HG03064 (cell line): ENCODE measurements around the gene SAMD1.
"Not testable (repeated sequence)": the region's sequence is repeated elsewhere in the genome, so short reads cannot be mapped to it uniquely, and the experiment has no call there.

Source experiments
- ATAC-seq: cut with Tn5 transposase; IDR thresholded peaks from one replicate; pipeline ENCODE4 v1.9.1; 2021; ENCODE audit warnings: low read depth; ENCODE audit not compliant: unreplicated experiment

The SAMD1 gene

DNA sequence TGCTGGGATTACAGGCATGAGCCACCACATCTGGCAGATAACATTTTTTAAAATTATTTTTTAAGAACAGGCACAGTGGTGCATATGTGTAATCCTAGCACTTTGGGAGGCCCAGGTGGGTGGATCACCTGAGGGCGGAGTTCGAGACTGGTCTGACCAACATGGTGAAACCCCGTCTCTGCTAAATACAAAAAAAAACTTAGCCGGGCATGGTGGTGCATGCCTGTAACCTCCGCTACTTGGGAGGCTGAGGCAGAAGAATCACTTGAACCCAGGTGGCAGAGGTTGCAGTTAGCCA lies 28.0 kb downstream of the SAMD1 start:
- no peak for ATAC-seq

DNA sequence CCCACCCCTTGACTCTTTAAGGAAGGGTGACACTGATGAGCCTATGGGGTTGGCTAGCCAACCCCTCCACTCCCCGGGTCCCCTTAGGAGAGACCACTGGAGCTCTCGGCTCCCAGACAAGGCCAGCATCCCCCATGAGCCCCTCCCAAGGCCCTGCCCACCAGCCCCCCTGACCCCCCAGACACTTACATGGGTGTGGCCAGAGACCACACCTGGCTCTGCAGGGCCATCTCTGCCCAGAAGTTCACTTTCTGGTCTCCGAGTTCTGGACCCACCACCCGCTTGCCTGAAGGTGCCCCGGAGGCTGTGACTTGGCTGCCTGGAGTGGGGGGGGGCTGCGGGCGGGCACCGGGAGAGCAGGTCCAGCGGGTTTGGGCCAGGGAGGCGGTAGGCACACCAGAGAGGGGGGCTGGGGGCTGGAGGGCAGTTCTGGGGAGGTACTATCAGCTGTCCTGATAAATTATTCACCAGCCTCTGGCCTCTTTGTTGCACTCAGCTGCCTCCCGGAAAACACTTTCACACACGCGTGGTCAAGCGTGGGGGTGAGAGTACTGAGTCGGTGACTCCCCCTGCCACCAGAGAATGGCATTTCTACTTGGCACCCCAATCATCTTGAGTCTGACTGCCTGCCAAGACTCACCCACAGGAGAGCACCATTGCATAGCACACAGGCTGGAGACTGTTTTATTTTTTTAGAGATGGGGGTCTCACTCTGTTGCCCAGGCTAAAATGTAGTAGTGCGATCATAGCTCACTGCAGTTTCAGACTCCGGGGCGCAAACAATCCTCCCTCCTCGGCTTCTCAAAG lies 28.6 kb downstream of the SAMD1 start, which contains the start of gene PALM3:
PALM3 (minus strand) TSS at position 326 of the 807 bp plus-strand sequence; CDS start at position 230, 96 bp downstream.
- no peak for ATAC-seq

DNA sequence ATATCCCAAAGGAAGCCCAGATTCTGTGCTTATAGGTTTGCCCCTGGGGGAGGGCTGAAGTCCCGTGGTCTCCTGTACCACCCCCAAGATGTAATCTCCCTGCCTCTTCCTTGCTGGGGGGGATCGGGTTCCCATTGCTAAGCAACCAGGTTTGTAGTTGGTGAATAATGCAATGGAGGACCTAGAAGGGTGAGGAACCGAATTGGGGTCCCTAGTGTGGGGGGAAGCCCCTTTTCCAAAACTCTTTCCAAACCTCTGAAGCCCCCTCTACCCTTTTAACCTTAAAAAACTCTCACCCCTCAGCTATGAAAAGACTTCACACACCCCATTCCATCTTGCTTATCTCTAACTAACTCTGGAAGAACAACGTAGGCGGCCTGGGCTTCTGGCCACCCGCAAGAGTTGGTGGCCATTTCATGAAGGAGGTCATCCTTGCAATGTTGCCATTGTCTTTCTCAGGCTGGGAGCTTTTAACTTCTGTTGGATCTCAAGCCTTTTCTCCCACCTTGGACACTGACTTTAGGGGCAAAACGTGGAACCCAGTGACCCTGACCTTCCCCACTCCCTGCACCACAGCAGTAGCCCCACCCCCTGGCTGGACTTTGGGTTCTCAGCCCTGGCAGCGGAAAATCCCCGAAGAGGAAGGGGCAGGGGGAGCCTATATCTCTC lies 29.3 kb downstream of the SAMD1 start:
- ATAC-seq: no peak

DNA sequence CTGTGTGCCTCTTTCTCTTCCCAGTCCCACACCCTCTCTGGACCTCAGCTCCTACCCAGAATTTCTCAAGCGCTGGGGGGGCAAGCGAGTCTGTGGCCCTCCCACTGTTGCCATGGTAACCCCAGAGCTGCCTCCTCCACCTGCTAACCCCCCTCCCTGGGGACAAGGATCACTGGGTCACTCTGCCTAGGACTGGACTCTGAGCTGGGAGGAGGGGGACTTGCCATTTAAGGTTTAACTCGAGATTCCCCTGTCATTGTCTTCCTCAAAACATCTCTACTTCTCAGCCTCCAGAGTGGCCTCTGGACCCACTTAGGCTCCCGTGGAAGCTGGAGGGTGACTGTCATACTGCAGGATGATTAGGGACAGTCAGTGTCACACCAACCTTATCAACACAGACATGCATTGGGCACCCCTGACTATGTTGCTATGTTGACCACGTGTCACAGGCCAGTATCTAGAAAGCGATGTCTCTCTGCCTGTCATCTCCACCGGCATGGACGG lies 30.8 kb downstream of the SAMD1 start:
- ATAC-seq: no peak

DNA sequence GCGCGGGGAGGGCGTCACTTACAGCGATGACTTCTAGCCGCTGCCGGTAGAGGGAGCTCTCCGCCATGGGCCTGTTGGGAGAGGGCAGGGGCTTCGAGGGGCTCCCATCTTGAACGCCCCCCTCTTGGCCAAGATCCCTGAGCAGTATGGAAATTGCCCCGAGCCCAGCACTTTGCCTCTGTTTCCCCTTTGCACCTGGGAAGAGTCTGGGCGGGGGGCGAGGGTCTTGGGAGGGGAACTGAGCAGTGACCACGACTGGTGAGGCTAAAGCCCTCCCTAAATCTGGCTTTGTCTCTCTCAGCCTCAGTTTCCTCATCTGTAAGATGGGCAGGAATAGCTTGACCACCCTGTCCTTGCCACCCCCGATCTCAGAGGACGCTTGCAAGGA lies 31.5 kb downstream of the SAMD1 start:
- ATAC-seq: no peak

DNA sequence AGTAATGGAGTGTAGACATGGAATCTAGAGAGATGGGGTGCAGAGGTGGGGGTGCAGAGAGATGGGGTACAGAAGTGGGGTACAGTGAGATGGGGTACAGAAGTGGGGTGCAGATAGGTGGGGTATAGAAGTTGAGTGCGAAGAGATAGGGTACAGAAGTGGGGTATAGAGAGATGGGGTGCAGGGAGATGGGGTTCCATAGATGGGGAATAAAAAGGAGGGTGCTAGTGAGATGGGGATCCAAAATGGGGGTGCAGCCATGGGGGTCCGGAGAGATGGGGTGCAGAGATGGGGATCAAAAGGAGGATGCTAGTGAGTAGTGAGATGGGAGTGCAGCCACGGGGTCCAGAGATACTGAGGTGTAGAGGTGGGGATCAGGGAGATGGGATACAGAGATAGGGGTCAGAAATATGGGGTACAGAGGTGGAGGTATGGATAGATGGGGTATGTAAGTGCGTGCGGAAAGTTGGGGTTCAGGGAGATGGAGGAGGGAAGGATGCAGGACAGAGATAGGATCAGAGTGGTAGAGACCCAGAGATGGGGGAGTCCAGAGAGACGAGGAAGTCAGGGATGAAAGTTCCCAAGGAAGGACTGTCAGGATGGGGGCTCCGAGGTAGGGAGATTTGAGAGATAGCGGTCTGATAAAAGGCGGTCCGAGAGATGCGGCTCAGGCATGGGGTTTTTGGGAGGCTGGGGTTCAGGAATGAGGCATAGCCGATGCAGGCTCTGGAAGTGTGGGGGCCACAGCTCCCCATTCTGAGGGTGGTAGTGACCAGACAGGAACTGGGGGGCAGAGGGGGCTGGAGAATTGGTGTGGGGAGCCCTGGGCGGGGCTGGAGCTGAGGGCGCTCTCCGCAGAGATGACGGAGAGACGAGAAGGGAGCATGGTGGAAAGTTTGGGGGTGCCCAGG lies 32.1 kb downstream of the SAMD1 start:
- ATAC-seq: no peak

DNA sequence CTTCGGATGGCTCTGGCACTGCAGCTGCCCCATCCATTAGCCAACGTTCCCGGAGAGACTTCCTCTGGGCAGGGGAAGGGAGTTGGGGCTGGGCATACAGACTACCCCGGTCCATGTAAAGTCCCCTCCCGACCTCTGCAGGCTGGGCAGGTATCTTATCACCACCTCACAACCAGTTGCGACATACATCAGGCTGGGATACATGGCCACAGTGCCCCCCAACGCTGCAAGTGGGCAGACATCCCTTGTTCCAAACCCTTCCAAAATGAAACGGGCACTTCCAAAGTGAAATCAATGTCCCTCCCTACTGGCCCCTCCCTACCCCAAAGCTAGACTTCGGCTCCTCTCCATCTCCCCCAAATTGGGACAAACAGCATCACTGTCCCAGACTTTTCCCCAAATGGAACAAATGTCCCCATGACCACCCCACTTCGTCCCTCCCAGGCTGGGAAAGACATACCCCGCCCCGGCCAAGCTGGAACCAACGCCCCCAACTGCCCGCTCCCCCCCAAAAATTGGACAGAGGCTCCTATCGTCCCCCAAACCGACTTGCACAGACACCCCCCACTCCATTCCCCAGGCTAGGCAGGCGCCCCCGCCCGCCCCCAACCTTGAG lies 33.7 kb downstream of the SAMD1 start:
- no peak for ATAC-seq

DNA sequence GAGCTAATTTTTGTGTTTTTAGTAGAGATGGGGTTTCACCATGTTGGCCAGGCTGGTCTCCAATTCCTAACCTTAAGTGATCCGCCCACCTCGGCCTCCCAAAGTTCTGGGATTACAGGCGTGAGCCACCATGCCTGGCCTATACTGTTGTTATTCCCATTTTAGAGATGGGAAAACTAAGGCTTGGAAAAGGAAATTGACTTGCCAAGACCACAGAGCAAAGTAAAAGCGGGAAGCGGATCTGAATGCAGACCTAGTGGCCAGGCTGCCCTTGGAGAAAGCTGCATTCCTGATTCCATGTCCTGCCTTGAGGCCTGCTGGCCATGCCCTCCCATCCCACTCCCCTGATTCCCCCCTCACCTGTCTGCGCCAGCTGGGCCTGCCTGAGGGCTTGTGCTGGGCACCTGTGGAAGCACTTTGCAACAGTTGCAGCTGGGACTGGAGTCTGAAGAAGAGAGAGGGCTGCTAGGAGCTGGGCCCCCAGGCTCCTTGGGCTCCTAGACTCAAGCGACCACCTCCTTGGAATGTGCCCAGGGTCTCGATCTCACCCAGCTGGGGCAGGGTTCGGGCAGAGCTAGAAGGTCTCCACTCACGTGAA lies 34.4 kb downstream of the SAMD1 start:
- no peak for ATAC-seq

DNA sequence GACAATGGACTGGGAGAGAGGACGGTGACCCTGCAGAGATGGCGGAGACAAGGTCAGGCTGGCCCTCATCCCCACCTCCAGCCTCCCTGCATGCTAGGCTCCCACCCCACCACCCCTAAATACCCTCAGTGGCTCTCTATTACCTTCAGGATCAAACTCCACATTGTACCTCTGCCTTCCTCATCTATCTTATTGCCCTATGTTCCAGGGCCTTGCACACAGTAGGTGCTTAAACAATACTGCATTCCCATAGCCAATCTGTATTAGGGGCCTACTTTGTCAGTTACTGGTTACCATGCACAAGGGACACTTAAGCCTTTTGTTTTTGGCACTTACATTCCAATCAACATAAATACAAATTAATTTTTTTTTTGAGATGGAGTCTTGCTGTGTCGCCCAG lies 35.2 kb downstream of the SAMD1 start:
- no peak for ATAC-seq

DNA sequence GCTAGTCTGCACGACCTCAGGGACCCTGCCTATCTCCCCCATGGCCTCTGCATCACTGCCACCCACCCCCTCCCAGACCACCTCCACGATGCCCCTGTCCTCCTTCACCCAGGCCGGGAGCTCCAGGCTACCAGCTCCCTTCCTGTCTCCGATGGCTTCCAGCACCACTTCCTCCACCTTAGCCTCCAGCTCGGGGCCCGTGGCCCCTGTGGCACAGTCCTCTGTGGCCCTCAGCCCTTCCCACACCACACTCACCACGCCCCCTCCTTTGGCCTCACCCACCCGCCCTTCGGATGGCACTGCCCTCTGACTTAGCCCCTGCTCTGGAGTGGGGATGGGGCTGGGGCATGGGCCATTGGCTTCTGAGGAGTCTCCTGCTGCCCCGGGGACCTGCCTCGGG lies 35.8 kb downstream of the SAMD1 start:
- no peak for ATAC-seq

DNA sequence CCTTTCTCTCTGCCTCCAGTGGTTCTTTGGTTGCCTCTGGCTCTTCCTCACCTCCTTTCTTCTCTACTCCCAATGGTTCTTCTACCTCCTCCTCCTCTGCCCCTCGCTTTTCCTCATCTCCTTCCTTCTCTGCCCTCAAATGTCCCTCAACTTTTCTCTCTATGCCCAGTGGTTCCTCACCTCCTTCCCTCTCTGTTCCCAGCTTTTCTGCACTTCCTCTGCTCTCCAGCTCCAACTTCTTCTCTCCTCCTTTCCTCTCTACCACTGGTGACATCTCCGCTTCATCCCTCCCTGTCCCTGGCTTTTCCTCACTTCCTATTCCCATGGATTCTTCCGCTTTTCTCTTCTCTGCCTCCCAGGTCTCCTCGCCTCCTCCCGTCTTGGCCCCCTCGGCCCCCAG lies 36.5 kb downstream of the SAMD1 start:
- ATAC-seq: no peak

DNA sequence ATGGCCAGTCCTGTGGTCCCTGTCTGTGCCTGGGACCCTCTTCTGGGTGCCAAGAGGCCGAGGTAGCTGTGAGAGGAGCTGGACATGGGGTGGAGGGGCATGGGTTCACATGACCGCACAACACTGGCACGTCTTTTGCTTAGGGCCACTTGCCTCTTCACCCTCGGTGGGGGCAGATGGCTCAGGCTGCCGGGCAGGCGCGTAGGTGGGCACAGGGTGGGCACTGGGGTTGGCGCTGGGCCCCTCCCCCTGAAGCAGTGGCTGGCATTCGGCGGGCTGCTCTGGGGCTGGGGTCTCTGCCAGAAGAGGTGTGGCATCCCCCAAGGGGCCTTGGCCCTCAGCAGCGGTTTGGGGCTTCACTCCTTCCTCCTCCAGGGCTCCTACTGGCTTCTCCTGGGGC lies 37.1 kb downstream of the SAMD1 start:
- ATAC-seq: no peak

DNA sequence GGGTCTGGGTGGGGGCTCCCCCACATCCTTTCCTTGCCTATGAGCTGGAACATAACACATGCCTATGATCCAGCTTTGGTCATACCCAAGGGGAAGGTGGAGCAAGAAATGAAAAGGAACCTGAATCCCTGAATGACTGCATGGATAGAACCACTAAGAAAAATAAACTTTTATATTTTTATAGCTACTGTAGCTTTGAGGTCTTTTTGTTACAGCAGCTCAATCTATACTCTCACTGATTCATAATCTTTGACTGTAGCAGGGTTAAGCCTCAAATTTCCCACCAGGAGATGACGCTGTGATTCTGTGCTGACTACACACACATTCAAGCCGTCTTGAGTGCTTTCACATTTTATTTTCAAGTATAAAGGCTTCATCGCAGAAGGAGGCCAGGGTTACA lies 37.5 kb downstream of the SAMD1 start:
- ATAC-seq: no peak

DNA sequence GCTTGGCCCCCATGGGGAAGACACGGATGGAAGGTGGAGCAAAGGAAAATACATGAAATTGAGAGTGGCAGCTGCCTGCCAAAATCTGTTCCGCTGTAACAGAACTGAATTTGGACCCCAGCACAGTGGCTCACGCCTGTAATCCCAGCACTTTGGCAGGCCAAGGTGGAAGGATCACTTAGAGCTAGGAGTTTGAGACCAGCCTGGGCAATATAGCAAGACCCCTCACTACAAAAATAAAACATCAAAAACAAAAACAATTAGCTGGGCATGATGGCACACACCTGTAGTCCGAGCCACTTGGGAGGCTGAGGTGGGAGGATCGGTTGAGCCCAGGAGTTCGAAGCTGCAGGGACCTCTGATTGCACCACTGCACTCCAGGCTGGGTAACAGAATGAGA lies 38.1 kb downstream of the SAMD1 start:
- ATAC-seq: no peak

DNA sequence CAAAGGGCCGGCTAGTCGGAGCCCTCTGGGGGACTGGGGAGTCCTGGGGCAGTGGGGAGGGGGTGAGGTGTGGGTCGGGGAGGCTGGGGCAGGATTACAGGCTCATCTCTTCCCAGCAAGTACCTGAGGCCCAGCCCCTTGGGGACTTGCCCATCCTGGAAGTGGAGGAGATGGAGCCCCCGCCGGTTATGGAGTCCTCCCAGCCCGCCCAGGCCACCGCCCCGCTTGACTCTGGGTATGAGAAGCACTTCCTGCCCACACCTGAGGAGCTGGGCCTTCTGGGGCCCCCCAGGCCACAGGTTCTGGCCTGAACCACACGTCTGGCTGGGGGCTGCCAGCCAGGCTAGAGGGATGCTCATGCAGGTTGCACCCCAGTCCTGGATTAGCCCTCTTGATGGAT lies 38.6 kb downstream of the SAMD1 start:
- ATAC-seq: no peak

DNA sequence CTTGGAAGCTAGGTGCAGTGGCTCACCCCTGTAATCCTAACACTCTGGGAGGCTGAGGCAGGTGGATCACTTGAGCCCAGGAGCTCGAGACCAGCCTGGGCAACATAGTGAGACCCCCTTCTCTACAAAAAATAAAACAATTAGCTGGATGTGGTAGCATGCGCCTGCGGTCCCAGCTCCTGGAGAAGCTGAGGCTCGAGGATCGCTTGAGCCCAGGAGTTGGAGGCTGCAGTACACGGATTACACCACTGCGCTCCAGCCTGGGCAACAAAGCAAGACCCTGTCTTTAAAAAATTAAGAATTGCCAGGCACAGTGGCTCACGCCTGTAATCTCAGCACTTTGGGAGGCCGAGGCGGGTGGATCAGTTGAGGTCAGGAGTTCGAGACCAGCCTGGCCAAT lies 39.6 kb downstream of the SAMD1 start:
- not testable (repeated sequence) for ATAC-seq

DNA sequence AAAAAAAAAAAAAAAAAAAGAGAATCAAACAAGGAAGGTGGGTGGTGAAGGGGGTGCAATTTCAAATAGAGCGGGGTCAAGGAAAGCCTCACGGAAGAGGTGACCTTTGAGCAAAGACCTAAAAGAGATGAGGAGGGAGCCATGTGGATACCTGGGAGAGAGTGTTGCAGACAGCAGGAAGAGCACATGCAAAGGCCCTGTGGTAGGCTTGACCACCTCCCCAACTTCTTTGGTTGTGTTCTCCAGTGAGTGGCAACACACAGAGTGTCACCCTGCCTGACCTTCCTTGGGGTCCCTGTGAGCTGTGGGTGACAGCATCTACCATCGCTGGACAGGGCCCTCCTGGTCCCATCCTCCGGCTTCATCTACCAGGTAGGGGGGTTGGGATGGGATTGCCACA lies 40.0 kb downstream of the SAMD1 start:
- ATAC-seq: no peak

DNA sequence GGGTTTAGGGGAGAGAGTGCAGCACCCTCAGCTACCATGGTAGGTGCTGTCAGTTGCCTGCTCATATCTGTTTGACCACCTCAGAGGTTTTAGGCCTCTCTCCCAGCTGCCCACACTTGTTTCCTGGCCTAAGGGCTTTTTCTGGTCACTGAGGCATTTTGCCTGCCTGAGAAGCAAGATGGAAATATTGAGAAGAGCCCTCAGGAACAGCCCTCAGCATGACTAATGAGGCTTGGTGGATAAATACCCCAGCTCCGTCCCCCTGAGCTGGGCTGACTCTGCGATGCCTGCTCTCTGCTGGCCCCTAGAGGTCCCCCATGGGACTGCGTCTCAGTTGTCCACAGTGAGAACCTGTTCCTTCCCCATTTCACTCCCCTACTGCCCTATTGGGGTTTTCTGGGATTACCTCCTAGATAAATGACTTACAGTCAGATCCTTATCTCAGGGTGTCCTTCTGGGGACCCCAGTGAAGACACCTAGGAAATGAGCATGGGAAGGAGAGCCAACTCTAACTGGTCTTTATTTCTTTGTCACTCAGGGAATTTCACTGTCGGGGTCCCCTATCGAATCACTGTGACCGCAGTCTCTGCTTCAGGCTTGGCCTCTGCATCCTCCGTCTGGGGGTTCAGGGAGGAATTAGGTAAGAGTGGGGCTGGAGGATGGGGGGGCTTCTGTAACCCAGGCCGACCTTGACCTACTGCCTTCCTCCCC lies 42.0 kb downstream of the SAMD1 start:
- no peak for ATAC-seq

DNA sequence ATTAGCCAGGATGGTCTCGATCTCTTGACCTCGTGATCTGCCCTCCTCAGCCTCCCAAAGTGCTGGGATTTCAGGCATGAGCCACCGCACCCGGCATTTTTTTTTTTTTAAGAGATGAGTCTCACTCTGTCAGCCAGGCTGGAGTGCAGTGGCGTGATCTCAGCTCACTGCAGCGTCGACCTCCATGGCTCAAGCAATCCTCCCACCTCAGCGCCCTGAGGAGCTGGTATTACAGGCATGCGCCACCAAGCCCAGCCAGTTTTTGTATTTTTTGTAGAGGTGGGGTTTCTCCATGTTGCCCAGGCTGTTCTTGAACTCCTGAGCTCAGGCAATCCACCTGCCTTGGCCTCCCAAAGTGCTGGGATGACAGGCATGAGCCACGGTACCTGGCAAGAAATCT lies 42.7 kb downstream of the SAMD1 start:
- ATAC-seq: not testable (repeated sequence)
